Activated naive CD4-positive, alpha-beta T cell treated with Interleukin-2 at 50 U/mL for 16 hours (primary cell): ENCODE data around the gene LEMD1.

Experiments used
- DNase-seq: peaks from one replicate; pipeline ENCODE4 v3.0.0-alpha.2; 2020

LEMD1 gene

DNA sequence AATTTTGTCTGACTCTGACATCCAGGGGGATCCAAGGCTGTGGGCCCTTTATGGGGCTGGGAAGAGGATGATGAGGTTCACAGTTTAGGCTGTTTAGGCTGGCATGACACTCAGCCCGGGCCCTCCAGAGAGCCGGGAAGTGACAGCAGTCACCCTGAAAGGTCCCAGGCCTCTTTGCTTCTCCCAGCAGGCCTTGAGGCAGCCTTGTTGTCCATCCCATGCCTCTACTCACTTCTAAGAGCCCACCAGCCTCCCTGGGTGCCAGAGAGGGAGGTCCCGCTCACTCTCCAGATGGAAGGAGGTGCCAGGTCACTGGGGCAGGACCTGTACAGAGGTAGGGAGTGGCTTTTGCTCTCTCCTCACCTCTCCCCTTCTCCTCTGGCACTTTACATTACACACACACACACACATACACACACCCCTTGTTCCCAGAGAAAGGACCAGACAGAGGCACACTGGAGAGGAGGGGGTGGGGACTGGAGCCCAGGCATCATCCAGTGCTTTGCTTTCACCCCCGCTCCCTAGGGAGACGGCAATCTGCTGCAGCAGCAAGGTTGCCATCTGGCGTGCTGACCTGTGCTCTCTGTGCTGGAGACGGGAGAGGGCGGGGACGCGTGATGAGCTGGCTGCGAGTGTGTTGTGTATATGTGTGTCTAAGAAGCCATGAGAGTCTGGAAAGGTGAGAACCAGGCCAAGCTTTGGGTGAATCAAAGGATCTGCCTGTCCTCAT, 69.7 kb downstream of the LEMD1 start:
- no peak for DNase-seq

DNA sequence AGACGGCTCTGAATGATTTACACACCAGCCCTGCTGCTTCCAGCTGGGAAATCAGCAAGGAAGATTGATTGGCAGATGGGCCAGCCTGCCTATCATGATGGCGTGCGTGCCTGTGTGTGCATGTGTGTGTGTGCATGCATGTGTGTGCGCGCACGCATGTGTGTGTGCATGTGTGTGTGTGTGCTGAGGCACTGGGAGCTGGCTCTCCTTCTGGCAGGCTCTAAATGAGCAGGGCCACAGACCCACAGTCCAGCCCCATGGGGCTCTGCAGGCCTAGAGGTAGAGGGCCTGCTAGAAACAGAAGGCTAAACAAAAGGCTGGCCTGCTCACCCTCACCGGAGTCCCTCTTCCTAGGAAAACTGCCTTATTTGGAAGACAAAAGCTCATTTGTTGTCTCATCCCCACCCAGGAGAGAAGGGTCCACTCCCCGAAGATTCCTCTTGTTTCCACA, 71.1 kb downstream of the LEMD1 start:
- DNase-seq = no peak

GRCh38 chr1:205350124-205350523, 71.7 kb downstream of the LEMD1 start:
- no peak for DNase-seq

DNA sequence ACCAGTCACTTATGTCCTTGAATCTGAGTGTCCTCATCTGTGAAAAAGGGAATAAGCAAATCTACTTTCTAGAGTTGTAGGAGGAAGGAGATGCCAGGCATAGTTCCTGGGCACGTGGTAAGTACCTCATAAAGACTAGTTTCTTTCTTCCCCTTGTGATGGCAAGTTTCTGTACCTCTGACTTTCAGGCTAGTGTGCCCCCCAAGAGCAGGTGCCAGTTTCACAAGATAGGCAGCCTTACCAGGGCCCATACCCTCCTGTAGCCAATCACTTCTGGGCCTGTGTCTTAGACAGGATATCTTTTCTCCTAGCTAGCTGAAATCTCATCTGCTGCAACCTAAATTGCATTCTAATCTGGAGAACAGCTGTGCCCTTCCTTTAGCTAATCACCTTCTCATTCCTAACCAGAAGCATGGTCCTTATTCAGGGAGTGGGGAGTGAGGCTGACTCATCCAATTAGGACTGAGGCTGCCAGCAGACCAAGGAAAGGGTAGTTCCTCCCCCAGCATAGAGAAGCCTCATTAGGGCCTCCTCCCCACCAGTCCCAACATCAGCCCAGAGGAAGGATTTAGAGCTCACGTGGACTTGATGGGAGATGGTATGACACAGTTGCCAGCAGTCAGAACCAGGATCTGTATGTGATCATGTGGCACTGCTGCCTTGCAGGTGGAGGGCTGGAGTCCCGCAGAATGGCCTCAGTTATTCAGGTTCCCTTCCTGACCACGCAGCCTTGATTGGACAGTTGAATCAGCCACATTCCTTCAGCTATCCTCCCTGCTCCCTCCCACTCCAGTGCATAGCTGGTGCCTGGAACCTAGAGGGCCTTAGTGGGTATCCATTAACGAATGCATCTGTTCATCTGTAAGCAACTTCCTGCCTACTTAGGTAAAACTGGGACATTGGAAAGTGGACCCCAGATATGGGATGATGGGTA, 73.0 kb downstream of the LEMD1 start:
- no peak for DNase-seq

DNA sequence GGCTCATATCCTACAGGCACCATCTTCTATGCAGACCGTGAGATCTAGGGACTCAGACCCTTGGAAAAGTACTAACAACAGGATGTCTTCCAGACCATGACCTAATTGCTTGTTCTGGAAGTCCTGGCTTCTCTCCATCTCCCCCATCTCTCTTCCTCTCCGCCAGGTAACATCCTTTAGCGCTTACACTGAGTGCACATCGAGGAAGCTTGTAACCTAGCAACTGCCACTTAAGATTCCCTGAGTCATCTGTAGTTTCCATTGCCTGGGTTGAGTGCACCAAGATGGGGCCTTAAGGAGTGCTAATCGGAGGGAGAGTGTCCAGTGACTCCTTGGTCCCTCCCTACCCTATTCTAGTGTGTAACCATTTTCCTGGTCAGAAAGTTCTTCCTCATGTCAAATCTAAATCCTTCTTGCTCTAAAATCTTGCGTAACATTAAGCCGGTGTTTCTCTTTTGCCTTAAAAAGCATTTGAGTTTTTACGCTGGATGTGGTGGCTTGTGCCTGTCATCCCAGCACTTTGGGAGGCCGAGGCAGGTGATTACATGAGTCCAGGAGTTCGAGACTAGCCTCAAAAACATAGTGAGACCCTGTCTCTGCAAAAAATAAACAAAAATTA, 74.8 kb downstream of the LEMD1 start:
- no peak for DNase-seq

DNA sequence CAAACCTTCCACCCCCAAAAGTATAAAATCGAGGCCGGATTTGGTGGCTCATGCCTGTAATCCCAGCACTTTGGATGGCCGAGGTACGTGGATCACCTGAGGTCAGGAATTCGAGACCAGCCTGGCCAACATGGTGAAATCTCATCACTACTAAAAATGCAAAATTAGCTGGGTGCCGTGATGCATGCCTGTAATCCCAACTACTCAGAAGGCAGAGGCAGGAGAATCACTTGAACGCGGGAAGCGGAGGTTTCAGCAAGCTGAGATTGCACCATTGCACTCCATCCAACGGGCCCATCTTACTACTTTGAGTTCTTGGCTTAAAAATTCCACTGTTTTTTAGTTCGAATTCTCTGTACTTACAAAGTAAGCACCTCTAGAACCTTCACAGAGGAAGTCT, 76.1 kb downstream of the LEMD1 start:
- no peak for DNase-seq

GRCh38 chr1:205344066-205344928, 77.6 kb downstream of the LEMD1 start:
- peak; percentile 55 for DNase-seq

- DNase-seq = no peak
Measured at GRCh38 chr1:205343431-205344065, 78.3 kb downstream of the LEMD1 start.

GRCh38 chr1:205342986-205343385, 78.9 kb downstream of the LEMD1 start:
- no peak for DNase-seq

DNA sequence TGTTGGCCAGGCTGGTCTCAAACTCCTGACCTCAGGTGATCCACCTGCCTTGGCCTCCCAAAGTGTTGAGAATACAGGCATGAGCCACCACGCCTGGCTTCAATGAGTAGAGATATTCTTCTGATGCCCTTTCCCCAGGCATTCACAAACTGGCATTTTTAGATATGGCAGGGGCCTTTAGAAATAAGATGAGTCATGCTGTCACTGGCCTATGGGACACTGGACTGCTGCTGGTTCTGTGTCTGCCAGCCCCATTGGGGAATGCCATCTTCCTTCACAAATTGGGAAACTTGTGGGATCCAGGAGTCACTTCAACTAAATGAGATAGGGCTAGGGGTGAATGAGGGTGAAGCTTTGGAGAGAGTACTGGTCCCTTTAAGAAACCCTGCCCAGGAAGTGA, 81.2 kb downstream of the LEMD1 start:
- no peak for DNase-seq

- no peak for DNase-seq
Measured at GRCh38 chr1:205339717-205340116, 82.1 kb downstream of the LEMD1 start.

GRCh38 chr1:205339197-205339702, 82.6 kb downstream of the LEMD1 start:
- no peak for DNase-seq

DNA sequence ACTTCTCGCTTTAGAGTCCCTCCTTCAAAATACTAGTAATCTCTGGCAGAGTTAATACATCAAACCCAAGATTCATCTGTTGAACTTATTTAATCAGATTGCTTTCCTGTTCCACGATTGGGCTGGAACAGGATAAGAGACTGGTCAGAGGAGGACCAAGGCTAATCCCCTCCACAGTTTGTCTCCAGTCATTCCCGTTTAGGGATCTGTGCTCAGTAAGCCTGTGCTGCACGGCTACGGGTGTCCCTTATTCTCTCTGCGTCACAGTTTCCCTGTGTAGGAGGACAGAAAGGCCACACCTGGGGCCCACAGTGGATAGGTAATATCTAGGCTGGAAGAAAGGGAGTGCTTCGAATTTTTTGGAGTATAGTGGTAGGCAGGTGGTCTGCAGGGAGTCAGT, 83.8 kb downstream of the LEMD1 start:
- no peak for DNase-seq

- DNase-seq = no peak
Measured at GRCh38 chr1:205337481-205337880, 84.4 kb downstream of the LEMD1 start.

- peak; percentile 77 for DNase-seq
Measured at GRCh38 chr1:205335692-205336091, 86.2 kb downstream of the LEMD1 start.

- no peak for DNase-seq
Measured at GRCh38 chr1:205332015-205332791, 89.7 kb downstream of the LEMD1 start.
